ENCODE results near the gene RAF1.
"Not testable (repeated sequence)": the region's sequence is repeated elsewhere in the genome, so short reads cannot be mapped to it uniquely, and the experiment has no call there.

Gene RAF1

GRCh38 chr3:12638105-12638504 lies 25.8 kb downstream of the RAF1 start:
- no peak for DNase-seq (ENCODE audit: low read depth)

- DNase-seq (ENCODE audit: low read depth) = no peak
These were observed 30.8 kb downstream of the RAF1 start for GRCh38 chr3:12633108-12633507.

GRCh38 chr3:12632523-12632922 lies 31.4 kb downstream of the RAF1 start:
- no peak for DNase-seq (ENCODE audit: low read depth)

- DNase-seq (ENCODE audit: low read depth) = not testable (repeated sequence)
These were observed 33.1 kb downstream of the RAF1 start for GRCh38 chr3:12630843-12631242.

GRCh38 chr3:12630292-12630691 lies 33.6 kb downstream of the RAF1 start:
- no peak for DNase-seq (ENCODE audit: low read depth)

- peak; percentile 18 for DNase-seq (ENCODE audit: low read depth)
These were observed 34.4 kb downstream of the RAF1 start for GRCh38 chr3:12629560-12629959.

- no peak for DNase-seq (ENCODE audit: low read depth)
These were observed 35.1 kb downstream of the RAF1 start for GRCh38 chr3:12628813-12629212.

GRCh38 chr3:12627370-12627769 lies 36.5 kb downstream of the RAF1 start:
- DNase-seq (ENCODE audit: low read depth) = no peak

GRCh38 chr3:12624964-12625363 lies 39.0 kb downstream of the RAF1 start:
- DNase-seq (ENCODE audit: low read depth) = not testable (repeated sequence)

GRCh38 chr3:12624056-12624455 lies 39.9 kb downstream of the RAF1 start:
- DNase-seq (ENCODE audit: low read depth) = no peak

GRCh38 chr3:12622335-12622734 lies 41.6 kb downstream of the RAF1 start:
- no peak for DNase-seq (ENCODE audit: low read depth)

GRCh38 chr3:12620729-12621128 lies 43.2 kb downstream of the RAF1 start:
- DNase-seq (ENCODE audit: low read depth) = no peak

- DNase-seq (ENCODE audit: low read depth) = no peak
These were observed 43.6 kb downstream of the RAF1 start for GRCh38 chr3:12620305-12620704.

- DNase-seq (ENCODE audit: low read depth) = no peak
These were observed 45.5 kb downstream of the RAF1 start for GRCh38 chr3:12618426-12618825.

- no peak for DNase-seq (ENCODE audit: low read depth)
These were observed 48.7 kb downstream of the RAF1 start for GRCh38 chr3:12615266-12615665.

- DNase-seq (ENCODE audit: low read depth) = no peak
These were observed 50.7 kb downstream of the RAF1 start for GRCh38 chr3:12613250-12613649.

- no peak for DNase-seq (ENCODE audit: low read depth)
These were observed 51.2 kb downstream of the RAF1 start for GRCh38 chr3:12612514-12613226.

- DNase-seq (ENCODE audit: low read depth) = no peak
These were observed 52.8 kb downstream of the RAF1 start for GRCh38 chr3:12611117-12611516.

GRCh38 chr3:12608376-12608775 lies 55.5 kb downstream of the RAF1 start:
- DNase-seq (ENCODE audit: low read depth) = no peak

GRCh38 chr3:12603969-12604368 lies 59.9 kb downstream of the RAF1 start:
- no peak for DNase-seq (ENCODE audit: low read depth)

GRCh38 chr3:12601072-12601471 lies 62.8 kb downstream of the RAF1 start:
- DNase-seq (ENCODE audit: low read depth) = no peak

- DNase-seq (ENCODE audit: low read depth) = no peak
These were observed 65.0 kb downstream of the RAF1 start for GRCh38 chr3:12598890-12599289.

- no peak for DNase-seq (ENCODE audit: low read depth)
These were observed 70.4 kb downstream of the RAF1 start for GRCh38 chr3:12593473-12593872.

GRCh38 chr3:12591997-12592715 lies 71.8 kb downstream of the RAF1 start:
- DNase-seq (ENCODE audit: low read depth) = no peak

All from stromal cell of bone marrow (primary cell).